GM12801 (cell line): Measurements from ENCODE around the gene DNAH9.

Source experiments
- TF ChIP-seq, protein P1 (sequence below): IDR thresholded peaks from one replicate; pipeline ENCODE4 v1.5.1; 2011; ENCODE audit warnings: control low read depth; ENCODE audit not compliant: insufficient read length; ENCODE audit errors: extremely low read depth

Gene DNAH9

DNA sequence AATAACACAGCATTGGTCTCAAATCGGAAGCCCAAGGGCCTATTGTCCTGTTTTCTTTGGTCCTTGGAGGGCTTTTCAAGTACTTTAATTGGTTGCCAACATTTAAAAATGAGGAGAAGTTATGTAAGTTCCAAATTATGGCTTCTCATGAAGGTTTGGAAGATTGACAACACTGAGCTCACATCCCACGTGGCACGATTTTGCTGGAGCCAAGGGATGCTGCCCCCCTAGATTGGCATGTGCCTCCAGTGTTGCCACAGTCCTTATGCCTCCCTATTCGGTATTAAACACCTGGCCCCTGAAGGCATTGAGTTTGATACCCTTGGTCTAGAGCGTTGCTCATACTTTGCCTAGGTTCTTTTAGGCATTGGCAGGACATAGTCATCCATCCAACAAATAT is 291.0 kb downstream of the DNAH9 start:
- TF ChIP-seq, protein P1, sequence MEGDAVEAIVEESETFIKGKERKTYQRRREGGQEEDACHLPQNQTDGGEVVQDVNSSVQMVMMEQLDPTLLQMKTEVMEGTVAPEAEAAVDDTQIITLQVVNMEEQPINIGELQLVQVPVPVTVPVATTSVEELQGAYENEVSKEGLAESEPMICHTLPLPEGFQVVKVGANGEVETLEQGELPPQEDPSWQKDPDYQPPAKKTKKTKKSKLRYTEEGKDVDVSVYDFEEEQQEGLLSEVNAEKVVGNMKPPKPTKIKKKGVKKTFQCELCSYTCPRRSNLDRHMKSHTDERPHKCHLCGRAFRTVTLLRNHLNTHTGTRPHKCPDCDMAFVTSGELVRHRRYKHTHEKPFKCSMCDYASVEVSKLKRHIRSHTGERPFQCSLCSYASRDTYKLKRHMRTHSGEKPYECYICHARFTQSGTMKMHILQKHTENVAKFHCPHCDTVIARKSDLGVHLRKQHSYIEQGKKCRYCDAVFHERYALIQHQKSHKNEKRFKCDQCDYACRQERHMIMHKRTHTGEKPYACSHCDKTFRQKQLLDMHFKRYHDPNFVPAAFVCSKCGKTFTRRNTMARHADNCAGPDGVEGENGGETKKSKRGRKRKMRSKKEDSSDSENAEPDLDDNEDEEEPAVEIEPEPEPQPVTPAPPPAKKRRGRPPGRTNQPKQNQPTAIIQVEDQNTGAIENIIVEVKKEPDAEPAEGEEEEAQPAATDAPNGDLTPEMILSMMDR, result no peak

DNA sequence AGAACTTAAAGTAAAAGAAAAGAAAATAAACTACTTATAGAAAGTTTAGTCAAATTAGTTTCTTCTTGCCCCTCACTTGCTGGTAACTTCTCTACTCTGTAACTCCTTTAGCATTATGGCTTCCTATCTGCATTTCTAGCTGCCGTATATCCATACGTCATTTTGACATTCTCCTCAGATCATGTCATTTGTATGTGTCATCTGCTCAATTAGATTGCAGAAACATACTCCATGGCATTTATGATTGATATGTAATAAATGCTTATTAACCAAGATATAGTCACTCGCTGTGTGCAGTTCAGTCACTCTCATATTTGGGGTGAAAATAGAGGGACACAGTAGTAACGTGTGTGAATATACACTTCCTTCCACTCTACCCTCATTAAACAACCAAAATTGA is 295.6 kb downstream of the DNAH9 start:
- TF ChIP-seq, protein P1, result no peak

DNA sequence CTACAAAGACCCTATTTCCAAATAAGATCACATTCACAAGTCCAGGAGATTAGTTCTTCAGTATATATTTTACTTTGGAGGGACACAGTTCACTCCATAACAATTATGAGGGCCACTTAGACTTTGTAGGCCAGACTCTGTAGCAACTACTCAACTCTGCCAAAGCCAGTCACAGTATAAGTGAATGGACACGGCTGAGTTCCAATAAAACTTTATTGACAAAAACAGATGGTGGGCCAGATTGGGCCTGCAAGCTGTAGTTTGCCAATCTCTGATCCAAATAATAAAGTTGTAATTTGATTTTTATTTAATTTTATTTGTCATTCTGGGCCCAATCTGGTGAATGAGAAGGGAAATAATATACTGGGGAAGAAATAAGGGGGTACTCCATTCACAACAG is 297.9 kb downstream of the DNAH9 start:
- TF ChIP-seq, protein P1, result no peak

DNA sequence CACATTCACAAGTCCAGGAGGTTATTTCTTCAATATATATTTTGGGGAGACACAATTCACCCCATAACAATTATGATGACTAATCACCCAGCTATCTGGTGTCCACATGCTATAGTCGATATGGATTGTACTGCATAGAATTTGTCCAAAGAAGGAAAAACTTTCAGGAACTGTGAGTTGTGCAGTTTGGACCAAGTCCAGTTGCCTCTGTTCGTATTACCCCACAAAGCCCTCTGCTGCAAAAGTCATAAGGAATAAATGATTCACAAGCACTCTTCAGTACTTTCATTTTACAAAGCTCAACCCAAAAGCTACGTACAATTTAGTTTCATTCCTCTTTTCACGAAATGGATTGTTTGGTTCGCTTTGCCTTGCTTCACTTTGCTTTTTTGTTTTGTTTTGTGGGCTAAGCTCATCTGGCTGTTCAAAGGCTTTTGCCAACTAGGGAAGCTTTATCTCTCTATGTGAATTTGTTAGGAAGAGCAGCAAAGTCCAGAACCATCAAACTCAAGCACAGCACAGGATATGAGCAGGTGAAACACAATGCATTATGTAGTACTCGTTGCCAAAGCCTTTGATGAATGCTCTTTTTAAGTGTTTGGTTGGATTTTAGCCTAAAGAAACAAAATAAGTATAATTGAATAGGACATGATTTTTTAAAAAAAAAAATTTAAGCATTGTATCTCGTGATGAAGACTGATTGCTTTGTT is 300.4 kb downstream of the DNAH9 start:
- TF ChIP-seq, protein P1, result no peak

DNA sequence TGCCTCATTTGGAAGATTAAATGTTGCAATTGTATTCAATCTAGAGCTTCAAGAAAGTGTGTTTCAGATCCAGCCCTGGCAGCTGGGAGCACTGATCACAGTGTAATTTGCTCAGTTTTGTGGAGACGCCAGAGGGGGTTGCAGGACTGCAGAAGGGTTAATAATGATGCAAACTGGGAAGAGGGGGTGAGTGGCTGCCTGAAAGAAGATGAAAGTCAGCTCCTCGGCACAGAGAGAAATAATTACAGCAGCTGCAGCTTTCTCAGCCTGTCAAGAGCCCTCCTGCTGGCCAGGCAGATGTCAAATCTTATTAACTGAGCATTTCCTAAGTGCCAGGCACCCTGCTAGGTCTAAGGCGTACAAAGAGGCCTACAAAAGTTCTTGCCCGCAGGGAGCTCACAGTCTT is 301.3 kb downstream of the DNAH9 start:
- TF ChIP-seq, protein P1, result no peak

DNA sequence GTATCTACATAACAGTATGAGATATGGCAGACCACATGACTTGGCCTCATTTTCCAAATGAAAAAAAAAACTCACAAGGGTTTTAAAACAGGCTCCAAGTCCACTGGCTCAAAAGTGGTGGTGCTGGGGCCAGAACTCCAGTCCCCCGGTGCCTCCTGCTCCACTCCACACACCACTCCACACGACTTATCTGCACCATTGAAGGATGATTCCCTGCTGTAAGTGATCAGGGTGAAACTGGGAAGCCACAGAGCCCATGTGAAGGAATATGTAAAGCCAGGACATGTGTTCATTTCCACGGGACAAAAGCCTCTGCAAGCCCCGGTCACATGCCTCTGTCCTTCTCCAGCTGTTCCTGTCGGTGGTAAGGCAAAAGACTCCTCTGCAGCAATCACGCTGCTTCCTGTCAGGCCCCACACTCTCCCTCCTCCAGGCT is 301.8 kb downstream of the DNAH9 start:
- TF ChIP-seq, protein P1, result no peak

DNA sequence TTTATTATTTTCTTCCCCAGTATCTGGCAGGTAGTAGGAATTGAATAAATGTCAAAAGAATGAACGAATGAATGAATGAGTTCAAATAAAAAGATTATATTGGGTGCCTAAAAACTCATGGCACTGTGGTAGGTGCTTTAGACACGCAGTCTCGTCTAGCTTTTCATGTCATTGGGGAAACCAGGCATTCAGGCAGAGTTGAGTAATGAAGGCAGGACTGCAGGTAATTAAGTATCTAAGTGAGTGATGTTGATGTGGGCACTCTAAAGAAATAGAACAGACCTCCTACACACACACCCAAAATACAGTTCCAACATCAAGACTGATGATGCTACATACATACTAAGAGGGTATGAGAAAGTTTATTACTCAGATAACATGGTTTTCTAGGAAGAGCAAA is 302.4 kb downstream of the DNAH9 start:
- TF ChIP-seq, protein P1, result no peak

DNA sequence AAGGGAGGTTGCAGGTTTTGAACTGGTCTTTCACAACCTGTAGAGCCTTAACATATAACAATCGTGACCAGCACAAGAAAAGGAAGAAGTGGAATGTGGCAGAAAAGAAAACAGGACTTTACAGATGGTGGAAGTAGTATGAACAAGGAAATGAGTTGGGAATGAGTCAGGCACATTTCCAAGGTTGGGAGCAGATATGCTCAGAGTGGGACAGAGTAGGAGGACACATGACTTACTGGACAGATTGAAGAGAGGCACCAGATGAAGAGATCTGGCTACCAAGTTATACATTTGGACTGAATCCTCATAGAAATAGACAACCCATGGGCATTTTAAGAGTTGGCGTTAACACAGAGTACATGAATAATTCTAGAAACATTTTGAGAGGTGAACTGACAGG is 303.7 kb downstream of the DNAH9 start:
- TF ChIP-seq, protein P1, result no peak
